ENCODE data around the gene REEP1. TPM values are rescaled to one million over a fixed set of nuclear protein-coding genes. Genes with fewer than 3 reads are reported as not detected.

Gene REEP1
- total and polyA plus RNA-seq, 2 of the 13 experiments (the other 11 are each of a cell fraction or from before 2014, with no cell fraction given): 0.27 TPM; not detected in 1

DNA sequence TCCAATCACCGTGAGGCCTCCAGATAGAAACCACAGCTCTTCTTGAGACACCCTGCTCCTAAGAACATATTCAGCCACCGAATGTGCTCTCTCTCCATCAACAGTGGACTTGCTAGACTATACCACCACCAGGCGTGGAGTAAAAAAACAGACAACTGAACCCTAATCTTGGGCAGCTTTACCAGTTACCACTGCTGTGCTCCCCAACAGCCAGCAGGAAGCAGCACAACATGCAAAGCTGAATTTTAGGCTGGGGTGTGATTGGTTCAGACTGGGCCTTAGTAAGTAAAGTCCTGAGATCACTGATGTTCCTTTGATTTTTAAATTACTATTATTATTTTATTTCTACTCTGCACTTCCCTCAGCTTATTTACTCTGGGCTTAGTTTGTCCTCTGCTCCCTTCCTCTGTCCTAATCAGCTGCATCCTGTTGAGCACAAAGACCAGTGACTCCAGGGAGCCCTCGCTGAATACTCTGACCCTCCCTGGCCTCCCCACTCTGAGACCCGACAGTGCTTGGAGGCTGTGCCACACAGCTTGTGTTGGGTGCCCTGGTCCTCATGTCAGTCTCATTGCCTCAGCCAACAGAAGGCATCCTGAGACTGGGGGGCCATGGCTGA, 116.3 kb downstream of the REEP1 start (continued):
- TF ChIP-seq, protein P1, sequence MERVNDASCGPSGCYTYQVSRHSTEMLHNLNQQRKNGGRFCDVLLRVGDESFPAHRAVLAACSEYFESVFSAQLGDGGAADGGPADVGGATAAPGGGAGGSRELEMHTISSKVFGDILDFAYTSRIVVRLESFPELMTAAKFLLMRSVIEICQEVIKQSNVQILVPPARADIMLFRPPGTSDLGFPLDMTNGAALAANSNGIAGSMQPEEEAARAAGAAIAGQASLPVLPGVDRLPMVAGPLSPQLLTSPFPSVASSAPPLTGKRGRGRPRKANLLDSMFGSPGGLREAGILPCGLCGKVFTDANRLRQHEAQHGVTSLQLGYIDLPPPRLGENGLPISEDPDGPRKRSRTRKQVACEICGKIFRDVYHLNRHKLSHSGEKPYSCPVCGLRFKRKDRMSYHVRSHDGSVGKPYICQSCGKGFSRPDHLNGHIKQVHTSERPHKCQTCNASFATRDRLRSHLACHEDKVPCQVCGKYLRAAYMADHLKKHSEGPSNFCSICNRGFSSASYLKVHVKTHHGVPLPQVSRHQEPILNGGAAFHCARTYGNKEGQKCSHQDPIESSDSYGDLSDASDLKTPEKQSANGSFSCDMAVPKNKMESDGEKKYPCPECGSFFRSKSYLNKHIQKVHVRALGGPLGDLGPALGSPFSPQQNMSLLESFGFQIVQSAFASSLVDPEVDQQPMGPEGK (CRISPR knock-in tag; IDR thresholded peaks at IDR 0.05): 0 out of 2 replicates have a peak, but pooled peaks have one; percentile 22
- TF ChIP-seq, protein P2, sequence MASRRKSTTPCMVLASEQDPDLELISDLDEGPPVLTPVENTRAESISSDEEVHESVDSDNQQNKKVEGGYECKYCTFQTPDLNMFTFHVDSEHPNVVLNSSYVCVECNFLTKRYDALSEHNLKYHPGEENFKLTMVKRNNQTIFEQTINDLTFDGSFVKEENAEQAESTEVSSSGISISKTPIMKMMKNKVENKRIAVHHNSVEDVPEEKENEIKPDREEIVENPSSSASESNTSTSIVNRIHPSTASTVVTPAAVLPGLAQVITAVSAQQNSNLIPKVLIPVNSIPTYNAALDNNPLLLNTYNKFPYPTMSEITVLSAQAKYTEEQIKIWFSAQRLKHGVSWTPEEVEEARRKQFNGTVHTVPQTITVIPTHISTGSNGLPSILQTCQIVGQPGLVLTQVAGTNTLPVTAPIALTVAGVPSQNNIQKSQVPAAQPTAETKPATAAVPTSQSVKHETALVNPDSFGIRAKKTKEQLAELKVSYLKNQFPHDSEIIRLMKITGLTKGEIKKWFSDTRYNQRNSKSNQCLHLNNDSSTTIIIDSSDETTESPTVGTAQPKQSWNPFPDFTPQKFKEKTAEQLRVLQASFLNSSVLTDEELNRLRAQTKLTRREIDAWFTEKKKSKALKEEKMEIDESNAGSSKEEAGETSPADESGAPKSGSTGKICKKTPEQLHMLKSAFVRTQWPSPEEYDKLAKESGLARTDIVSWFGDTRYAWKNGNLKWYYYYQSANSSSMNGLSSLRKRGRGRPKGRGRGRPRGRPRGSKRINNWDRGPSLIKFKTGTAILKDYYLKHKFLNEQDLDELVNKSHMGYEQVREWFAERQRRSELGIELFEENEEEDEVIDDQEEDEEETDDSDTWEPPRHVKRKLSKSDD (CRISPR knock-in tag; IDR thresholded peaks at IDR 0.05; ENCODE audit: low read depth): no peak
- TF ChIP-seq ZNF274 (CRISPR knock-in tag; IDR thresholded peaks at IDR 0.05): no peak; the same call in 1 of the 2 replicates
- no peak for TF ChIP-seq KAT8 (CRISPR knock-in tag; IDR thresholded peaks at IDR 0.05)
- TF ChIP-seq RBFOX2 (IDR thresholded peaks at IDR 0.05; ENCODE audit: low read depth, low read length): no peak
- TF ChIP-seq ZNF34 (CRISPR knock-in tag; IDR thresholded peaks at IDR 0.05; ENCODE audit: borderline replicate concordance): no peak
- TF ChIP-seq TCF7L2 (IDR thresholded peaks at IDR 0.05; ENCODE audit: low read depth, low read length): no peak
- TF ChIP-seq MEIS2 (CRISPR knock-in tag; IDR thresholded peaks at IDR 0.05): no peak
- 0 out of 2 replicates have a peak, but pooled peaks have one; percentile 16 for TF ChIP-seq ZNF501 (CRISPR knock-in tag; IDR thresholded peaks at IDR 0.05)
- TF ChIP-seq, protein P3, sequence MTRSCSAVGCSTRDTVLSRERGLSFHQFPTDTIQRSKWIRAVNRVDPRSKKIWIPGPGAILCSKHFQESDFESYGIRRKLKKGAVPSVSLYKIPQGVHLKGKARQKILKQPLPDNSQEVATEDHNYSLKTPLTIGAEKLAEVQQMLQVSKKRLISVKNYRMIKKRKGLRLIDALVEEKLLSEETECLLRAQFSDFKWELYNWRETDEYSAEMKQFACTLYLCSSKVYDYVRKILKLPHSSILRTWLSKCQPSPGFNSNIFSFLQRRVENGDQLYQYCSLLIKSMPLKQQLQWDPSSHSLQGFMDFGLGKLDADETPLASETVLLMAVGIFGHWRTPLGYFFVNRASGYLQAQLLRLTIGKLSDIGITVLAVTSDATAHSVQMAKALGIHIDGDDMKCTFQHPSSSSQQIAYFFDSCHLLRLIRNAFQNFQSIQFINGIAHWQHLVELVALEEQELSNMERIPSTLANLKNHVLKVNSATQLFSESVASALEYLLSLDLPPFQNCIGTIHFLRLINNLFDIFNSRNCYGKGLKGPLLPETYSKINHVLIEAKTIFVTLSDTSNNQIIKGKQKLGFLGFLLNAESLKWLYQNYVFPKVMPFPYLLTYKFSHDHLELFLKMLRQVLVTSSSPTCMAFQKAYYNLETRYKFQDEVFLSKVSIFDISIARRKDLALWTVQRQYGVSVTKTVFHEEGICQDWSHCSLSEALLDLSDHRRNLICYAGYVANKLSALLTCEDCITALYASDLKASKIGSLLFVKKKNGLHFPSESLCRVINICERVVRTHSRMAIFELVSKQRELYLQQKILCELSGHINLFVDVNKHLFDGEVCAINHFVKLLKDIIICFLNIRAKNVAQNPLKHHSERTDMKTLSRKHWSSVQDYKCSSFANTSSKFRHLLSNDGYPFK (CRISPR knock-in tag; IDR thresholded peaks at IDR 0.05; ENCODE audit: borderline replicate concordance): no peak
- no peak for TF ChIP-seq RFXAP (CRISPR knock-in tag; IDR thresholded peaks at IDR 0.05; ENCODE audit: borderline replicate concordance)
- TF ChIP-seq WIZ (CRISPR knock-in tag; IDR thresholded peaks at IDR 0.05): no peak
- TF ChIP-seq YEATS2 (CRISPR knock-in tag; IDR thresholded peaks at IDR 0.05; ENCODE audit: borderline replicate concordance): 0 out of 2 replicates have a peak, but pooled peaks have one; percentile 30
- TF ChIP-seq ZNF709 (CRISPR knock-in tag; IDR thresholded peaks at IDR 0.05): no peak
- TF ChIP-seq MAFF (IDR thresholded peaks at IDR 0.05; ENCODE audit: low read depth, low read length): no peak
- no peak for TF ChIP-seq NR2F1 (CRISPR knock-in tag; IDR thresholded peaks at IDR 0.05)
- no peak for TF ChIP-seq FOXA1 (IDR thresholded peaks at IDR 0.05)
- no peak for TF ChIP-seq FOXA1 (CRISPR knock-in tag; IDR thresholded peaks at IDR 0.05)
- no peak for TF ChIP-seq SP4 (CRISPR knock-in tag; IDR thresholded peaks at IDR 0.05)
- TF ChIP-seq, protein P4, sequence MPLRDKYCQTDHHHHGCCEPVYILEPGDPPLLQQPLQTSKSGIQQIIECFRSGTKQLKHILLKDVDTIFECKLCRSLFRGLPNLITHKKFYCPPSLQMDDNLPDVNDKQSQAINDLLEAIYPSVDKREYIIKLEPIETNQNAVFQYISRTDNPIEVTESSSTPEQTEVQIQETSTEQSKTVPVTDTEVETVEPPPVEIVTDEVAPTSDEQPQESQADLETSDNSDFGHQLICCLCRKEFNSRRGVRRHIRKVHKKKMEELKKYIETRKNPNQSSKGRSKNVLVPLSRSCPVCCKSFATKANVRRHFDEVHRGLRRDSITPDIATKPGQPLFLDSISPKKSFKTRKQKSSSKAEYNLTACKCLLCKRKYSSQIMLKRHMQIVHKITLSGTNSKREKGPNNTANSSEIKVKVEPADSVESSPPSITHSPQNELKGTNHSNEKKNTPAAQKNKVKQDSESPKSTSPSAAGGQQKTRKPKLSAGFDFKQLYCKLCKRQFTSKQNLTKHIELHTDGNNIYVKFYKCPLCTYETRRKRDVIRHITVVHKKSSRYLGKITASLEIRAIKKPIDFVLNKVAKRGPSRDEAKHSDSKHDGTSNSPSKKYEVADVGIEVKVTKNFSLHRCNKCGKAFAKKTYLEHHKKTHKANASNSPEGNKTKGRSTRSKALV (CRISPR knock-in tag; IDR thresholded peaks at IDR 0.05): no peak
- TF ChIP-seq CEBPG (CRISPR knock-in tag; IDR thresholded peaks at IDR 0.05): no peak
